GM21390 (cell line): ENCODE data around the gene RAB36.

Experiments used
- ATAC-seq: cut with Tn5 transposase; IDR thresholded peaks from one replicate; pipeline ENCODE4 v1.9.1; 2021; ENCODE audit not compliant: unreplicated experiment

The RAB36 gene

GRCh38 chr22:23144932-23145877, at the start of gene RAB36:
Gene RAB36 (plus strand): TSS chr22:23145477. CDS start chr22:23146617, 1,140 bp downstream.
- no peak for ATAC-seq

- no peak for ATAC-seq
These were observed 49.4 kb upstream of the RAB36 start for GRCh38 chr22:23095733-23096342.

GRCh38 chr22:23097412-23098229, 47.7 kb upstream of the RAB36 start:
- ATAC-seq: no peak

GRCh38 chr22:23098230-23098705, 47.0 kb upstream of the RAB36 start:
- no peak for ATAC-seq

- ATAC-seq: no peak
These were observed 46.4 kb upstream of the RAB36 start for GRCh38 chr22:23098718-23099530.

GRCh38 chr22:23099531-23099804, 45.8 kb upstream of the RAB36 start:
- no peak for ATAC-seq

- no peak for ATAC-seq
These were observed 45.0 kb upstream of the RAB36 start for GRCh38 chr22:23100124-23100801.

GRCh38 chr22:23101524-23101923, 43.8 kb upstream of the RAB36 start:
- ATAC-seq: no peak

GRCh38 chr22:23102002-23102655, 43.1 kb upstream of the RAB36 start:
- ATAC-seq: no peak

GRCh38 chr22:23102776-23103175, 42.5 kb upstream of the RAB36 start:
- ATAC-seq: no peak

- ATAC-seq: no peak
These were observed 41.9 kb upstream of the RAB36 start for GRCh38 chr22:23103199-23103954.

GRCh38 chr22:23104187-23104971, 40.9 kb upstream of the RAB36 start:
- ATAC-seq: no peak

GRCh38 chr22:23105304-23105703, 40.0 kb upstream of the RAB36 start:
- ATAC-seq: no peak

- no peak for ATAC-seq
These were observed 39.4 kb upstream of the RAB36 start for GRCh38 chr22:23105919-23106318.

- no peak for ATAC-seq
These were observed 38.9 kb upstream of the RAB36 start for GRCh38 chr22:23106344-23106743.

- ATAC-seq: no peak
These were observed 38.3 kb upstream of the RAB36 start for GRCh38 chr22:23106906-23107367.

- no peak for ATAC-seq
These were observed 37.6 kb upstream of the RAB36 start for GRCh38 chr22:23107487-23108248.
